MCF 10A (cell line): Measurements from ENCODE around the gene BAZ1B. TPM values are rescaled to one million over a fixed set of nuclear protein-coding genes. Genes with fewer than 3 reads are reported as not detected.

Experiments
- BruUV-seq: library from RNA; stranded (reverse); fragments of 400-500 nt; replicated peaks from 2 replicates; lab custom pipeline; 2021; lab: Mats Ljungman, UMichigan
- CTCF ChIA-PET: fragments of 300-600 bp; sonication (Branson Sonifier 250); formaldehyde crosslinking; extraction: SDS; loops from one replicate; lab custom pipeline; 2021; ENCODE audit warnings: antibody characterized with exemption, inconsistent platforms; lab: Yijun Ruan, JAX
- POLR2A ChIA-PET: fragments of 300-600, 350-650 bp; sonication (Branson Sonifier 250); formaldehyde crosslinking; extraction: SDS; loops from one replicate; lab custom pipeline; 2020; ENCODE audit warnings: antibody characterized with exemption, inconsistent platforms; lab: Yijun Ruan, JAX
- DNase-seq: peaks from one replicate; pipeline ENCODE4 v3.0.0-alpha.2; 2018; ENCODE audit not compliant: unreplicated experiment
- H3K27ac Mint-ChIP-seq: one replicate; pipeline ENCODE4 v1.8.0; 2022; ENCODE audit warnings: mild to moderate bottlenecking, low read depth, mixed read lengths; ENCODE audit not compliant: unreplicated experiment
- H3K27me3 Mint-ChIP-seq: one replicate; pipeline ENCODE4 v1.8.0; 2022; ENCODE audit warnings: mixed read lengths; ENCODE audit not compliant: insufficient read depth, unreplicated experiment
- H3K36me3 Mint-ChIP-seq: one replicate; pipeline ENCODE4 v1.8.0; 2022; ENCODE audit warnings: mild to moderate bottlenecking, moderate library complexity, mixed read lengths; ENCODE audit not compliant: insufficient read depth, unreplicated experiment
- H3K4me1 Mint-ChIP-seq: one replicate; pipeline ENCODE4 v1.8.0; 2022; ENCODE audit warnings: mixed read lengths; ENCODE audit not compliant: insufficient read depth, unreplicated experiment
- H3K4me3 Mint-ChIP-seq: one replicate; pipeline ENCODE4 v1.8.0; 2022; ENCODE audit warnings: mild to moderate bottlenecking, moderate library complexity, mixed read lengths; ENCODE audit not compliant: unreplicated experiment
- H3K9me3 Mint-ChIP-seq: one replicate; pipeline ENCODE4 v1.8.0; 2022; ENCODE audit warnings: mixed read lengths; ENCODE audit not compliant: unreplicated experiment
- CTCF ChIP-seq: fragments of 200-600 bp; IDR thresholded peaks from one replicate; pipeline ENCODE4 v1.8.0; 2022; ENCODE audit warnings: antibody characterized with exemption, mild to moderate bottlenecking; ENCODE audit not compliant: unreplicated experiment
- intact Hi-C: fragments of 100-400 bp; cut with micrococcal nuclease; formaldehyde crosslinking; loops from 2 replicates; pipeline ENCODE4 v1.14.1; 2022
- total RNA-seq: library from RNA; stranded (reverse); gene quantifications from 2 replicates; pipeline ENCODE4 v1.2.3, GENCODE V29; 2022

BAZ1B gene
- total RNA-seq, 1 experiment from 2014 or later = 86.7 TPM

GRCh38 chr7:73466112-73466511 is 56.0 kb downstream of the BAZ1B start:
- ChIA-PET POLR2A (interaction anchor here (1.1 kb wide), 1 partner anchor 53 kb away, joined by 5 read pairs; no protein-coding TSS in a partner anchor), CTCF (interaction anchor here (2.1 kb wide), 1 partner anchor 15 kb away, joined by 10 read pairs; no protein-coding TSS in a partner anchor)
- TF ChIP-seq CTCF = no peak
- no peak for DNase-seq
- Mint-ChIP-seq H3K36me3 (peaks cover 95% of the 10 kb centered on the region), H3K4me1 (no peaks in the 10 kb centered on the region), H3K9me3 (no peaks in the 10 kb centered on the region), H3K4me3 (no peak overlapping the region), H3K27me3 (no peaks in the 10 kb centered on the region), H3K27ac (no peak overlapping the region)
- no TSS peak for BruUV-seq
- intact Hi-C loops = no loop called here

GRCh38 chr7:73463966-73464365 is 58.1 kb downstream of the BAZ1B start:
- intact Hi-C loops = no loop called here
- ChIA-PET CTCF (interaction anchor here (5.1 kb wide), 1 partner anchor 12 kb away, joined by 33 read pairs; no protein-coding TSS in a partner anchor), POLR2A (interaction anchor here (0.7 kb wide), 1 partner anchor 28 kb away, joined by 4 read pairs; no protein-coding TSS in a partner anchor)
- Mint-ChIP-seq H3K36me3 (peaks cover 97% of the 10 kb centered on the region), H3K9me3 (no peaks in the 10 kb centered on the region), H3K4me3 (no peak overlapping the region), H3K27ac (no peak overlapping the region), H3K4me1 (no peaks in the 10 kb centered on the region), H3K27me3 (no peaks in the 10 kb centered on the region)
- no peak for TF ChIP-seq CTCF
- no peak for DNase-seq
- BruUV-seq = no TSS peak

GRCh38 chr7:73463260-73463659 is 58.8 kb downstream of the BAZ1B start:
- no peak for DNase-seq
- Mint-ChIP-seq H3K36me3 (peaks cover 97% of the 10 kb centered on the region), H3K27ac (no peak overlapping the region), H3K4me1 (no peaks in the 10 kb centered on the region), H3K9me3 (no peaks in the 10 kb centered on the region), H3K27me3 (no peaks in the 10 kb centered on the region), H3K4me3 (no peak overlapping the region)
- BruUV-seq = no TSS peak
- no peak for TF ChIP-seq CTCF
- intact Hi-C loops = no loop called here
- ChIA-PET CTCF (interaction anchor here (5.1 kb wide), 1 partner anchor 11 kb away, joined by 33 read pairs; no protein-coding TSS in a partner anchor), POLR2A (interaction anchor here (0.7 kb wide), 1 partner anchor 27 kb away, joined by 4 read pairs; no protein-coding TSS in a partner anchor)

- DNase-seq = no peak
- no peak for TF ChIP-seq CTCF
- Mint-ChIP-seq H3K27me3 (no peaks in the 10 kb centered on the region), H3K27ac (no peak overlapping the region), H3K4me3 (no peak overlapping the region), H3K36me3 (peaks cover 99% of the 10 kb centered on the region), H3K4me1 (no peaks in the 10 kb centered on the region), H3K9me3 (no peaks in the 10 kb centered on the region)
- no TSS peak for BruUV-seq
- POLR2A ChIA-PET = no interaction called here
- intact Hi-C loops = no loop called here
- CTCF ChIA-PET = interaction anchor here (5.1 kb wide), 1 partner anchor 10 kb away, joined by 33 read pairs; no protein-coding TSS in a partner anchor
These were observed 60.3 kb downstream of the BAZ1B start for GRCh38 chr7:73461782-73462285.
